ENCODE measurements around the gene ADAMTSL4.

ADAMTSL4 gene

DNA sequence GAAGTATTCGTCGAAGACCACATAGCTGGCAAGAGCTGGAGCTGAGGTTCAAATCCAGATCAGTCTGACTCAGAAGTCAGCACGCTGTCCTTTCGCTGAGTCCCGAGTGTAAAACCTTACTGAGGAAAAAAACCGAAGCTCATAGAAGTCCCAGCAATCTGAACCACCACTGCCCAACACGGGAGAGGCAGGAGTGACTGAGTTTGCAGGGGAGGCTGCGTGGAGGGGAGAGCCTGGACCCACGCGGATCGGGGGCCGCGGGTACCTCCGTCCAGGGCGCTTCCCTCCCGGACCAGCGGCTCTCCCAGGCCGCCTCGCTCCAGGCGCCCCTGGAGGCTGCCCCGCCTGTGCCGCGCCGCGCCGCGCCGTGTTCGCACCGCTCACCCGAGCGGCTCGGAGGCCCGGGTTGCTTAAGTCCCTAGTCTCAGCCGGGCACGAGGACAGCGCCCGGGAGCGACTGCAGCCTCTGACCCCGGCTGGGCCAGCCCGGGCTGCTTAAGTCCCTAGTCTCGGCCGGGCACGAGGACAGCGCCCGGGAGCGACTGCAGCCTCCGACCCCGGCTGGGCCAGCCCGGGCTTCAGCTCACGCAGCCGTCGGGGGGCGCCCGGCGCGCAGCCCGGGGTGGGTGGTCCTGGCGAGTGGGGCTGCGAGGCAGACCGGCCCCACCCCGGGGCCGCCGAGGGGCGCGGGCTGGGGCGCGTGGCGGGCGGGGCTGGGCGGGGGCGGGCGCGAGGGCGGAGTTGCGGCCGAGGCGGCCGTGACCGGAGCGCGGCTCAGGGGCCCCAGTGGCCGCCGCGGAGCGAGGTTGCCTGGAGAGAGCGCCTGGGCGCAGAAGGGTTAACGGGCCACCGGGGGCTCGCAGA is at the start of gene ADAMTSL4:
ADAMTSL4 (plus strand) TSS at position 777 of the 864 bp plus-strand sequence. CDS start 2,881 bp downstream, outside the sequence.
- DNase-seq = peak in 1 of 2 donors; percentile 38

DNA sequence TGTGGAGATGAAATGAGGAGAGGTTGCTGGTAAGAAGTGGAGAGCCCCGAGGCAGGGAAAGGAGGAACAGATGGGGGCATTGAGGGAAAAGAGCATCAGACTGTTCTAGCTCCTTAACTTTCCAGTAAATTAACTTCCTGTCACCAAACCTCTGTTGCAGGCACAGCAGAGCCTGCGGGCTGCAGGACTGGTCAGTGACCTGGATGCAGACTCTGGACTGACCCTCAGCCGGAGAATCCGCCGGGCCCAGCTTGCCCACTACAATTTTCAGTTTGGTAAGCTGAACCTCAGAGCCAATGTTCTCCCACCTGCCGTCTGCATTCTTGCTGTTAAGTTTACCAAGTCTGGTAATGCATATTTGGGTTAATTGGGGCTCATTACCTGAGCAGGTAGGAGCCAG is 43.8 kb upstream of the ADAMTSL4 start:
- DNase-seq = no peak

DNA sequence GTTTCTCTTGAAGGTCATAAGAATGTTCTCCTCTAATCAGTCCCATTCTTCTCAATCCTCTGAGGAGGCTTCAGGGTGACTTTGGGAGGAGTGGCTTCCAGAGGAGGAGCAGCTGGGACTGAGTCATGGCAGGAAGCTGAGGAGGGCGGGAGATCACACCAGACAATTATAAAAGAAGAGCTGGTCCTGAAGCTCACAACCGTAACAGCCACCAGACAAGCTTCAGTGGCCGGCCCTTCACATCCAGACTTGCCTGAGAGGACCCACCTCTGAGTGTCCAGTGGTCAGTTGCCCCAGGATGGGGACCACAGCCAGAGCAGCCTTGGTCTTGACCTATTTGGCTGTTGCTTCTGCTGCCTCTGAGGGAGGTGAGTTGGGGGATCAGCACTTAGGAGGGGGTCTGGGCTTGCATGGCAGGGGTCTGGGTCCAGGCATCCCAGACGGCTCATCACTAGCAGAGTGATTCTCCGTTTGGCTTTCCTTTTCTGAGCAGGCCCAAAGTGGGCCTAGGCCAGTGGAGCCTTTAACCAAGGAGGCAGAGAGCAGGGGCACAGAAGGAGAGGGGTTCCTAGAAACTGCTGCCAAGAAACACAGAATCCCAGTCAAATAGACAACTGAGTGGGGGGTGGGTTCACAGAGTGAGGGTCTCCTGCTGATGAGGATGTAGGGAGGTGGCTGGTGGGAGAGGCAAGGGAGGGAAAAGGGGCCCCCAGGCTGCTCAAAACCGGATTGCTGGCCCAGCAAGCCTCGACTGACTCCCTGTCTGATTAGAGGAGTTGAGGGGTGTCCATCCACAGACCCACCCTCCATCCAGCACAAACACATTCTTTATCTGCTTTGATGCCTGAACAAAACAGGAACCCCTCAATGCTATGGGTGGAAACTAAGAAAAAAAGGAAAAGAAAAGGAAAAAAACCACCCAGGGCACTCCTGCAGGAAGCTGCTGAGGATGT is 41.0 kb upstream of the ADAMTSL4 start, which contains the start of gene ECM1:
ECM1 (plus strand) TSS at position 198 of the 953 bp plus-strand sequence; CDS start at position 299, 101 bp downstream.
- DNase-seq = peak; percentile 12 to 71

DNA sequence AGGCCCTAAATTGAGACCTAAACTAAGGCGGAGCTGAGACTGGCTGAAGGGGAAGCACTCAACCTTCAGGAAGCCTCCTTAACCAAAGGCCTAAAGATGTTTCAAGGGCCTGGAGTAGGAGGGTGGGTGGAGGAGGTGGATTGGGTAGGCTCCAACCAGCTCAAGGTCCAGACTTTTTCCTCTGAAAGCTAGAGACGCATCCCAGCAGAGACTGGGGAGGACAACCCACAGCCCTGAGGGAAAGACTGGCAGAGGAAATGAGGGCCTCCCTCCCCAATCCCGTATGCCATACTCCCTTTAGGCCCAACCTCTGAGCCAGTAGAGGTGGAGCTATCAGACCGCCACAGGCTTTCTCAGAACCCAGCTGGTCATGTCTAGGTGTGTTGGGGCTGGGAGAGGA is 40.2 kb upstream of the ADAMTSL4 start:
- DNase-seq = no peak

DNA sequence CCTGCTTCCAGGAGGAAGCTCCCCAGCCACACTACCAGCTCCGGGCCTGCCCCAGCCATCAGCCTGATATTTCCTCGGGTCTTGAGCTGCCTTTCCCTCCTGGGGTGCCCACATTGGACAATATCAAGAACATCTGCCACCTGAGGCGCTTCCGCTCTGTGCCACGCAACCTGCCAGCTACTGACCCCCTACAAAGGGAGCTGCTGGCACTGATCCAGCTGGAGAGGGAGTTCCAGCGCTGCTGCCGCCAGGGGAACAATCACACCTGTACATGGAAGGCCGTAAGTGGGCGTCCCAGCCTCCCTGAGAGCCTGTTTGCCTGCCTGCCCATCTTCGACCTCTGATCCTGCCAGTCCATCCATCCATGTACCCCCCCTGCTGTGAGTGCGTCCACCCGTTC is 37.7 kb upstream of the ADAMTSL4 start:
- DNase-seq = no peak

DNA sequence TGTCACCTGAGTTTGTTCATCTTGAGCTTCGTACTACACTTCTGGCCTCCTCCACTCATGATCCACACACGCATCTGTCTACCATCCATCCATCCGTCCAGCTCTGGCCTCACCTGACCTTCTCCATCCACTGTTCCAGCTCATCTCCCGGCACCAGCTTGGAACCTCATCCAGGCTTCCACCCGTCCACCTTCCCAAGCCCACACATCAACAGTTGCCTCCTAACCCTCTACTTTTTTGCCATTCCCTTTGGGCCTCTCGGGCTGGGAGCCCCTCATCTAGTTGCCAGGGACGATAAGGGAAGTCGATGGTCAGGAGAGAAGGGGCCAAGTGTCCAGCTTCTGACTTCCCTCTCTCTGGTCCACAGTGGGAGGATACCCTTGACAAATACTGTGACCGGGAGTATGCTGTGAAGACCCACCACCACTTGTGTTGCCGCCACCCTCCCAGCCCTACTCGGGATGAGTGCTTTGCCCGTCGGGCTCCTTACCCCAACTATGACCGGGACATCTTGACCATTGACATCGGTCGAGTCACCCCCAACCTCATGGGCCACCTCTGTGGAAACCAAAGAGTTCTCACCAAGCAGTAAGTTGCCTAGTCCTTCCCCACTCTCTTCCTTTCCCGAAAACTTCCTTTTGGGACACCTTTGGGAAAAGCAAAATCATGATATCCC is 37.1 kb upstream of the ADAMTSL4 start:
- no peak for DNase-seq

DNA sequence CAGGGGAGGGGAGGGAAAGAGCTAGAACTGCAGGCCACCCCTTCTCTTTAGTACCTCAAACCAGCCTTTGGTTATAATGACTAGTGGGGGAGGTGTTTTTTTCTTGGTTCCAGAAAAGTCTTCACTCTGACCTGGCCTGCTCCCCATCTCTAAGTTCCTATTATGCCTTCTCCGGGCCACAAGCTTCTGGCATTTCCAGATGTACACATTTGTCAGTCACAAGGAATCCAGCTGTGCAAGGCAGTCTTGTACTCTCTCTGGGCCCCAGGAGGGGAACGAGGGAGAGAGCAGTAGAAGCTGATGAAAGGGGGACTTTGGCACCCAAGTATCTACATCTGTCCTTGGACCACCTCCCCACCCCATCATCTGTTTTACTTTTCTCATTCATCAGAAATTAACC is 36.4 kb upstream of the ADAMTSL4 start:
- no peak for DNase-seq

DNA sequence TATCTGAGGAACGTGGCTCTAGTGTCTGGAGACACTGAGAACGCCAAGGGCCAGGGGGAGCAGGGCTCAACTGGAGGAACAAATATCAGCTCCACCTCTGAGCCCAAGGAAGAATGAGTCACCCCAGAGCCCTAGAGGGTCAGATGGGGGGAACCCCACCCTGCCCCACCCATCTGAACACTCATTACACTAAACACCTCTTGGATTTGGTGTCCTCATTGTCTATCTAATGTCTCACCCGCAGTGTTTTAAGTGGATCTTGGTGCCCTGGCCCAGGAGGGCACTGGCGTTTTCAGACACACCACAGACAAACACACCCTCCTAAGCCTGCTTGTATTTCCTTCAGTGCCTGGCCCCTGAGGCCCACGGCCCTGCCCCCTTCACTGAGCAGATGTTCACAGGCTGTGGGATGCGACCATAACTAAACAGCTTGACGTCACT is 35.8 kb upstream of the ADAMTSL4 start:
- DNase-seq = no peak

DNA sequence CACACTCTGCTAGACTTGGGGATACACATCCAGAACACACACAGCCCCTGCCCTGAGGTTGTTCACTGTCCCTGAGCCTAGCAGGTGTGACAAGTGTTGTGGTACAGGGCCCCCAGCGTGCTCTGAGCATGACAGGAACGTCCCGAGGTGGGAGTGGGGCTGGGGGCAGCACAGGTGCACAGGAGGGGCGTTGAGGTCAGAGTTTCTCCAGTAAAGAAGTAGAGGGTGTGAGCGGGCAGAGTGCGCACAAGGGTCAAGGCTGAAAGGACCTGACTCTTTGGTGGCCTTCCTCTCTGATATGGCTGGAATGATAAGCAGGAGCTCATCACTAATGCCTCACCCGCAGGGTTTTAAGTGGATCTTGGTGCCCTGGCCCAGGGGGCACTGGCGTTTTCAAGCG is 34.9 kb upstream of the ADAMTSL4 start:
- DNase-seq = no peak

DNA sequence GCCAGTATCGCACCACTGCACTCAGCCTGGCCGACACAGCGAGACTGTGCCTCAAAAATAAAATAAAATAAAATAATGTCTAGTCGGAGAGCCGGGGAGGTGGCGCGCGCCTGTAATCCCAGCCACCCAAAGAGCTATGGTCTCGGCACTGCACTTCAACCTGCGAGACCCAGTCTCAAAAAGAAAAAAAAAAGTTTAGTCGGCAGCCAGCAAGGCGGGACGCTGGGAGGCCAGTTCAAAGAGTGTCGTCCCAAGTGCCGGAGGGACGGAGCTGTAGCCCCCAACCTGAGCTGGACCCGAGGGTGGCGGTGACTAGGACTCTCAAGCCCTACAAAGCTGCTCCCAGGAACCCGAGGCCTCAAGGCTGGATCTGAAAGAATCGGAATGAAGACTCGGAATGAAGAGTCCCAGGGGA is 34.3 kb upstream of the ADAMTSL4 start:
- DNase-seq = no peak

DNA sequence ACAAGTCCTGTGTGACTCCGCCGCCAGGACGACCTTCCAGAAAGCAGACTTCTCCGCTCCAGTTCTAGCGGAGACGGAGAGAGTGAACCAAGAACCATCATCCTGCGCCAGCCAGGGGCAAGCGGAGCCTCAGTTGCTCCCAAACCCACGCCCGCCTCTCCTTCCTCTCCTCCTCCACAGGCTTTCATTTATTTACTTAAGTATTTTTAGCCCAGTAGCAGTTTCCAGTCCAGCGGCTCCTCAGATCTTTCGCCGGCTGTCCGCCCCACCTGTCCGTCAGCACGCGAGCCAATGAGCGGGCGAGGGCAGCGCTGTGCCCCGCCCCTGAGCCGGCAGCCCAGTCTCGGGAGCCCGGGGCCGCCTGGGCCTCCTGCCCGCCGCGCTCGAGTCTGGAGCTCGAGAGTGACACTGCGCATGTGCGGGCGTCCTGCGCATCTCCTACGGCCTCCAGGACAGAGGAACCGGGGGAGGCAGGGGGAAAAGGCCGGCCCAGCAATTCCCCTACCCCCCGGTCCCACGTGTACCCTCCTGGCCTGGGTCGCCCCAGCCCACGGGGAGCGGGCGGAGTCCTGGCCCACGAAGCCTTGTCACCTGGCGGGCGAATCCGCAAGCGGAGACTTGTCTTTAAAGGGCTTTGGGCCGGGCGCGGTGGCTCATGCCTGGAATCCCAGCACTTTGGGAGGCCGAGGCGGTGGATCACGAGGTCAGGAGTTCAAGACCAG is 33.7 kb upstream of the ADAMTSL4 start, which contains the start of gene FALEC:
FALEC (plus strand) TSS at position 425 of the 722 bp plus-strand sequence.
- peak; percentile 75 to 79 for DNase-seq

DNA sequence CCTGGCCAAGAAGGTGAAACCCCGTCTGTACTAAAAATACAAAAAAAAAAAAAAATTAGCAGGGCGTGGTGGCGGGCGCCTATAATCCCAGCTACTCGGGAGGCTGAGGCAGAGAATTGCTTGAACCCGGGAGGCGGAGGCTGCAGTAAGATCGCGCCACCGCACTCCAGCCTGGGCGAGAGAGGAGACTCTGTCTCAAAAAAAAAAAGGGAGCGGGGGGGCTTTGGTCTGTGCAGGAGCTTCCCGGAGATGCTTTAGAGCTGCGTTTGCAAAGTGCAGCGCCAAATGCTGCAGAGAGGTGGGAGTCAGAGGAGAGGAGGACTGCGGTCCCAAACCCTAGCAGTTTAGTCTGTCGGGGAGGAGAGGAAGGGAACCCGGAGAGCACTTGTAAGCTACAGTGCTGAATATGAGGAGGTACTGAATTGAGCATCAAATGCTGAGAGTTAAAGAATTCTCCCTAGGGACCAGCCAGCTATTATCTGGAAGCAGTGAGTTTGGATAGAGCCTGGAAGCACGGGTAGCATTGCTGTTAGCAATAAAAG is 33.1 kb upstream of the ADAMTSL4 start:
- DNase-seq = no peak

DNA sequence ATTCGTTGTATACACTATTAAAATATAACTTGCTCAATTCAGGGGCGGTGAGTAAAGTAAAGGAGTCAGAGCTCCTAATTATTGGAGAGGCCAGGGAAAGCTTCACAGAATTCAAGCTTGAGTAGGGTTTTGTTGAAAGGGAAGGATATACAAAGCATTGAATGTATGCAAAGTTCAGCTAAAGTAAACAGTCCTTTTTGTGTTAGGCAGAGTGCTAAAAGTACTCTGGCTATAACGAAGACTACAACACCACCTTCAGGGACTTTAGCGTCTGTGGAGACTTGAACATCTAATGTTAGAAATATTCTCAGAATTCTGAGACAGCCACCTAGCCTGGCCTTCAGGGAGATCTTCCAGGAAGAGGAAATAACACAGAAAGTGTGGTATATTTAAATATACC is 32.6 kb upstream of the ADAMTSL4 start:
- DNase-seq = peak in 1 of 2 donors; percentile 35

DNA sequence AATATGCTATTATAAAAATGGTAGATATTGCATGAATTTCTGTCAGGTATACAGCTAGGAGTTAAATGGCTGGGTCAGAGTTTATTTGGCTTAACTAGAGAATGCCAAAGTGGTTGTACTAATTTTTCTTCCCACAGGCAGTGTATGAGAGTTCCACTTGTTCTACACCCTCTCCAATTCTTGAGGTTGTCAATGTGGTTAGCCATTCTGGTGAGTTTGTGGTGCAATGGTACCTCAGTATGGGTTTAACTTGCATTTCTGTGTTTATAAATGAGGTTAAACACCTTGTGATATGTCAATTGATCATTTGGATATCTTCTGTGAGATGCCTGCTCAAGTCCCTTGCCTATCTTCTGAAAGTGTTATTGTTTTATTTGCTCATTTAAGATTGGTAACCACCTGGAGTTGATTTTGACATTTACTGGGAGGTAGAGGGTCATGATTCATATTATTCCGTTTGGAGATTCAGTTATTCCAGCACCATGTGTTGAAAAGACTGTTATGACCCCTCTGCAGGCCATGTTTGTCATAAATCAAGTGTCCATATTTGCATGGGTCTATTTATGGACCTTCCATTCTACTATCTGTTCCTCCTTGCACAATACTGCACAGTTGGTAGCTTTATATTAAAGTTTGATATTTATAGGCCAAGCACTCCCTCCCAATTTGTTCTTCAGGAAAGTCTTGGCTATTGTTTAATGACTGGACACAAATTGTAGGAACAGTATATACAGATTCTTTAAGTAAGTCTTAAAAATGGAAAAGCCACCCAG is 27.8 kb upstream of the ADAMTSL4 start:
- no peak for DNase-seq

DNA sequence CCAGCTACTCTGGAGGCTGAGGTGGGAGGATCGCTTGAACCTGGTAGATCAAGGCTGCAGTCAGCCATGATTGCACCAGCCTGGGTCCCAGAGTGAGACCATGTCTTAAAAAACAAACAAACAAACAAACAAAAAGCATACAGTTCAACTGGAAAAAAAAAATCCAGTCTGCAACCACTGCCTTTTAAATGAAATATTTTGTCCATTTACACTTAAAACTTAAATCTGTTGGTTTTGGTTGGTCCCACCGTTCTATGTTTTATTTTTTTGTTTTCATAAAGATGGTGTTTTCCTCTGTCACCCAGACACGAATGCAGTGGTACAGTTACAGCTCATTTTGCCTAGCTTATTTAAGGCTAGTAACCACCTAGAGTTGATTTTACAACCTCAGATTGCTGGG is 23.9 kb upstream of the ADAMTSL4 start:
- no peak for DNase-seq

DNA sequence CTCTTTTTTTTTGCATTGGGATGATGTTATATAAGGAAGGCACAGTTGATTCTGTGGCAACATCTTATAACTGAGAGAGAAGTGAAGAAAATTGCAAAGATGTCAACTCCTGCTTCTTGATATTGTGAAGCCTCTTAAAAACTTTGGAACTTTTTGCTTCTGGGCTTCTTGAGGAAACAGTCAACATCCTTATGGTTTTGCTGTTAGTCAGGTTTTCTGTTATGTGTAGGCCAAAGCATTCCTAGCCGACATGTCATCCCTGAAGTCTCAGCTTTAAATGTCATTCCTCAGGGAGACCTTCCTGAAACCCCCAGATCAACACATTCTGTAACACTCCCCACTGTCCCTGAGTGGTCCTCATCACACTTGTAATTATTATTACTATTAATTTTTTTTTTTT is 21.0 kb upstream of the ADAMTSL4 start:
- no peak for DNase-seq

DNA sequence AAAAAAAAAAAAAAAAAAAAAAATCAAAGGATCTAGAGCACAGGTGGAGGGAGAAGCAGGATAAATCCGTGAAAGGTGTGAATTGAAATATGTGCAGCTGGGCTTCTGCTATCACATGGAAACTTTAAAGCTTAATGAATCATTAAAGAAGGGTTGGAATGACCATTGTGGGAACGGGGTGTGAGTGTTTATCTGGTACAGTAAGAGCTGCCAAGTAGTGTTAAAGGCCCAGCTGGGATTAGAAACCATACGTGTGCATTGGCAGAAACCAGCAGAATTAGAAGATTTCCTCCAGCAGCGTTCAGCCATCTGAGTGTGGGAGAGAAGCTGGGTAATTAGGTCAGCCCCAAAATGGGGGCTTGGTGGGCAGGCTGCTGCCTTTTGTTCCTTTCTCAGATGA is 20.2 kb upstream of the ADAMTSL4 start:
- no peak for DNase-seq

DNA sequence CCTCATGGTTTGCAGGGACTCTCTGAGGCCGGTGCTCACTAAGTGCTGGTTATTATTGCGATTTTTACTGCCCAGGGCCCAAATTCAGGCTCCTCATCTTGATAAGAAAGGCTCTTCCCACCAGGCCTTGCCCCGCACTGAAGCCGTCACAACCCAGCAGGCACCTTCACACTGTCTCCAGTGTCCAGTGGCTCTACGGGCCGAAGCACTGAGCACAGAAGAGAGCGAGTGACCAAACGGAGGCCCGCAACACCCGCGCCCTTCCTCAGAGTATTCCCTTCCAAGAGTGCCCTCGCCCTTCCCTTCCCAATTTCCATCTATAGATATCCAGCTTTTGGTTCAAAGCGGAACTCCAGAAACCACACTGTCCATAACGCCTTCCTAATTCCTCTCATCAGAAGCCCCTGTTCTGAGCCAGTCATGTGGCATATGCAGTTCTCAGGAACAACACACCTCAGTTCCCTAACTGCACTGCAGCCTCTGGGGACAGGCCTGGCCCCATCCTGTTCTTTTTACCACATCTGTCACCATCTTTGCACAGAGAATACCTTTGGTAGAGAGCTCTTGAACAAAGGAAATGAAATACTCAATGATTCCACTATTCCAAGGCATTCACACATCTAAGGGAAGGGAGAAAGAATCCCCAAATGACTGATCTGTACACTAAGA is 18.6 kb upstream of the ADAMTSL4 start:
- no peak for DNase-seq

DNA sequence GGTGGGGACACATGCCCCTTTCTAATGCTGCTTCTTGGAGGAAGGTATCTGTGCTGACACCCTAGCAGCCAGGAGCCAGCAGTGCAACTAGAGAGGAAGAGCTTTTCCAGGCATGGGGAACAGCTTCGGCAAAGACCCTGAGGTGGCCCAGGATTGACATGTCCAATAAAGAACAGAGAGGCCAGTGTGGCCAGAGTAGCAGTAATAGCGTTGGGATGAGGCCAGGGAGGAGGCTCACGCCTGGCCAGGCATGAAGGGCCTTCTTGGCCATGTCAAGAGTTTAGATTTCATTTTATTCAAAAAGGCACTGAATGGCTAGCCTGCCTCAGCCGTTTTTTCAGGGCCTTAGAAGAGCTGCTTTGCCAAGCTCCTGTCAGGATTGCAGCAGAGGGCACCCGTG is 16.3 kb upstream of the ADAMTSL4 start:
- DNase-seq = no peak

DNA sequence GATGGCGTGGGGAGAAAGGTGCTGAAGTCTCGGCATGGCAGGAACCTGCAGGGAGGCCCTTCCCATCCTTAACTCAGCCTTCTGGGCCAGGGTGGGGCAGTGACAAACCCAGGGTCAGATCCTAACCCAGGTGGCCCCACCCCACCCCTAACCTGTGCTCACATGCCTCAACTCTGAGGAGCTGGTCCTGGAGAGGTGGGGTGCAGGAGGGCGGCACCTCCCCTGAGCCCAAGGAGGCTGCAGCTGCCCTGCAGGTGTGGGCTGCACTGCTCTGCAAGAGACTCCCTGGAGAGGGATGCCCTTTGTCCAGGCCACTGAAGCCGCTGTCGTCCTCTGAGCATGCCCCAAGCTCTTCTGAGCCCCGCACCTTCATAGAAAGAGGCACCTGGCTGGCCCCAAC is 15.2 kb upstream of the ADAMTSL4 start:
- DNase-seq = no peak
